HUES6 (cell line): ENCODE results near the gene EML6.
"Not testable (repeated sequence)": the region's sequence is repeated elsewhere in the genome, so short reads cannot be mapped to it uniquely, and the experiment has no call there.

ENCODE experiments used
- H3K27ac ChIP-seq: 2 replicates; pipeline ENCODE4 v1.7.0; 2013; ENCODE audit warnings: low read depth, mild to moderate bottlenecking, low read length, inconsistent platforms
- H3K27me3 ChIP-seq: 2 replicates; pipeline ENCODE4 v1.6.1; 2013; ENCODE audit warnings: low read length; ENCODE audit not compliant: control insufficient read depth, insufficient read depth
- H3K36me3 ChIP-seq: 2 replicates; pipeline ENCODE4 v1.6.1; 2013; ENCODE audit warnings: low read length; ENCODE audit not compliant: control insufficient read depth, insufficient read depth
- H3K4me1 ChIP-seq: 2 replicates; pipeline ENCODE4 v1.6.1; 2013; ENCODE audit warnings: low read length; ENCODE audit not compliant: control insufficient read depth, insufficient read depth
- H3K4me3 ChIP-seq: 2 replicates; pipeline ENCODE4 v1.5.1; 2013; ENCODE audit warnings: low read depth, low read length
- H3K9ac ChIP-seq: one replicate; pipeline ENCODE4 v1.6.1; 2013; ENCODE audit warnings: mild to moderate bottlenecking, low read length
- H3K9me3 ChIP-seq: 2 replicates; pipeline ENCODE4 v1.6.1; 2013; ENCODE audit warnings: low read depth, low read length; ENCODE audit not compliant: control insufficient read depth, insufficient read depth

Gene EML6

GRCh38 chr2:54864727-54865126 lies 141.3 kb downstream of the EML6 start:
- Histone ChIP-seq H3K4me1 (no peaks in the 10 kb centered on the region; the same call in 1 of the 2 replicates), H3K27me3 (no peaks in the 10 kb centered on the region), H3K27ac (no peak overlapping the region), H3K36me3 (no peaks in the 10 kb centered on the region), H3K4me3 (no peak overlapping the region), H3K9me3 (no peaks in the 10 kb centered on the region), H3K9ac (no peak overlapping the region)

GRCh38 chr2:54866179-54866578 lies 142.7 kb downstream of the EML6 start:
- Histone ChIP-seq H3K27ac (no peak overlapping the region), H3K27me3 (no peaks in the 10 kb centered on the region), H3K36me3 (no peaks in the 10 kb centered on the region), H3K4me3 (no peak overlapping the region), H3K4me1 (no peaks in the 10 kb centered on the region), H3K9me3 (no peaks in the 10 kb centered on the region), H3K9ac (no peak overlapping the region)

- H3K36me3 ChIP-seq: no peaks in the 10 kb centered on the region
- no peak overlapping the region for H3K9ac ChIP-seq
- H3K27ac ChIP-seq: no peak overlapping the region
- H3K9me3 ChIP-seq: no peaks in the 10 kb centered on the region
- H3K4me1 ChIP-seq: no peaks in the 10 kb centered on the region
- no peak overlapping the region for H3K4me3 ChIP-seq
- no peaks in the 10 kb centered on the region for H3K27me3 ChIP-seq
Measured at GRCh38 chr2:54866868-54867267, 143.4 kb downstream of the EML6 start.

- Histone ChIP-seq H3K27me3 (no peaks in the 10 kb centered on the region), H3K4me1 (no peaks in the 10 kb centered on the region), H3K4me3 (no peak overlapping the region), H3K36me3 (no peaks in the 10 kb centered on the region), H3K27ac (no peak overlapping the region), H3K9me3 (no peaks in the 10 kb centered on the region), H3K9ac (no peak overlapping the region)
Measured at GRCh38 chr2:54867457-54867856, 144.0 kb downstream of the EML6 start.

- Histone ChIP-seq H3K4me3 (no peak overlapping the region), H3K27ac (no peak overlapping the region), H3K36me3 (no peaks in the 10 kb centered on the region), H3K27me3 (no peaks in the 10 kb centered on the region), H3K9me3 (no peaks in the 10 kb centered on the region), H3K4me1 (no peaks in the 10 kb centered on the region), H3K9ac (no peak overlapping the region)
Measured at GRCh38 chr2:54871457-54872107, 148.1 kb downstream of the EML6 start.

- H3K27ac ChIP-seq: no peak overlapping the region
- H3K4me3 ChIP-seq: no peak overlapping the region
- H3K9me3 ChIP-seq: no peaks in the 10 kb centered on the region
- no peak overlapping the region for H3K9ac ChIP-seq
- H3K36me3 ChIP-seq: no peaks in the 10 kb centered on the region
- no peaks in the 10 kb centered on the region for H3K4me1 ChIP-seq
- H3K27me3 ChIP-seq: no peaks in the 10 kb centered on the region
Measured at GRCh38 chr2:54872780-54873179, 149.3 kb downstream of the EML6 start.

- not testable (repeated sequence) for H3K36me3 ChIP-seq
Measured at GRCh38 chr2:54873236-54873635, 149.8 kb downstream of the EML6 start.

GRCh38 chr2:54876764-54877163 lies 153.3 kb downstream of the EML6 start:
- H3K36me3 ChIP-seq: no peaks in the 10 kb centered on the region

More at GRCh38 chr2:54873236-54873635, 149.8 kb downstream of the EML6 start:
- H3K4me1 ChIP-seq, H3K4me3 ChIP-seq, H3K27ac ChIP-seq, H3K27me3 ChIP-seq, H3K9ac ChIP-seq, H3K9me3 ChIP-seq: not testable (repeated sequence)

GRCh38 chr2:54878182-54878581 lies 154.7 kb downstream of the EML6 start:
- H3K36me3 ChIP-seq: no peaks in the 10 kb centered on the region
- no peaks in the 10 kb centered on the region for H3K4me1 ChIP-seq
- no peak overlapping the region for H3K27ac ChIP-seq
- H3K9ac ChIP-seq: no peak overlapping the region
- no peaks in the 10 kb centered on the region for H3K9me3 ChIP-seq
- no peak overlapping the region for H3K4me3 ChIP-seq
- no peaks in the 10 kb centered on the region for H3K27me3 ChIP-seq

More at GRCh38 chr2:54876764-54877163, 153.3 kb downstream of the EML6 start:
- Histone ChIP-seq H3K27me3 (no peaks in the 10 kb centered on the region), H3K27ac (no peak overlapping the region), H3K4me3 (no peak overlapping the region), H3K9me3 (no peaks in the 10 kb centered on the region), H3K9ac (no peak overlapping the region), H3K4me1 (no peaks in the 10 kb centered on the region)

GRCh38 chr2:54879032-54879431 lies 155.6 kb downstream of the EML6 start:
- H3K4me1 ChIP-seq: no peaks in the 10 kb centered on the region
- H3K27ac ChIP-seq: no peak overlapping the region
- H3K9me3 ChIP-seq: no peaks in the 10 kb centered on the region
- no peaks in the 10 kb centered on the region for H3K36me3 ChIP-seq
- no peak overlapping the region for H3K4me3 ChIP-seq
- no peaks in the 10 kb centered on the region for H3K27me3 ChIP-seq
- no peak overlapping the region for H3K9ac ChIP-seq

- Histone ChIP-seq H3K9ac (no peak overlapping the region), H3K27me3 (no peaks in the 10 kb centered on the region), H3K27ac (no peak overlapping the region)
Measured at GRCh38 chr2:54879598-54880332, 156.3 kb downstream of the EML6 start.

More at GRCh38 chr2:54879598-54880332, 156.3 kb downstream of the EML6 start:
- no peaks in the 10 kb centered on the region for H3K4me1 ChIP-seq
- no peaks in the 10 kb centered on the region for H3K36me3 ChIP-seq
- no peaks in the 10 kb centered on the region for H3K9me3 ChIP-seq
- H3K4me3 ChIP-seq: no peak overlapping the region
